Measurements from ENCODE around the gene HIC1.
A peak's percentile ranks its signal among the peaks of the same experiment; 100 is the strongest.

Gene HIC1

DNA sequence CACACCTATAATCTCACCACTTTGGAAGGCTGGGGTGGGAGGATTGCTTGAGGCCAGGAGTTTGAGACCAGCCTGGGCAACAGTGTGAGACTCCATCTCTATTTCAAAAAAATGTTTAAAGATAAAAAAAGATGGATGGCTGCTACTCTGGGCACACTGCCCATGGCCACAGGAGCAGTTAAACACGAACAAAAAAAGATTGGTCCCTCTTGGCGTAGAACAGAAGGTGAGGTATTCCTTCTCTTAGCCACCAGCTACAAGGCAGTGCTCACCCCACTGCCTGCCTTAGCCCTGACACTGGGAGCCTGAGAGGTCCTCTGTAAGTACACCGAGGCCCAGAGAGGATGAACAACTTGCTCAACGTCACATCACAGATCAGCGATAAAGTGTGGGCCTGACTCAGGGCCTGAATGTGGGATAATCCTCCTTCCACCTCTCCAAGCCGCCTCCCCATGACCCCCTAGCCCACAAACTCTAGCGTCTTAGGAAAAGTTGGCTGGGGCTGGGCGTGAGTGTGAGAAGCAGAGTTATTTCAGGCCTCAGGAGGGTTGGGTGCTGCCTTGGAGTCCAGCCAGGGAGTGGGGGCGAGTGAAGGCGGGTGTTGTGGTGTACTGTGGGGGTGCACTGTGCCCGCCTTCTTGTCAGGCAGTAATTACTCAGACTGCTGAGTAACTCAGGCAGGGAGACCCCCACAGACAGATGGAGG, 27.2 kb upstream of the HIC1 start:
- TF ChIP-seq, protein P1, sequence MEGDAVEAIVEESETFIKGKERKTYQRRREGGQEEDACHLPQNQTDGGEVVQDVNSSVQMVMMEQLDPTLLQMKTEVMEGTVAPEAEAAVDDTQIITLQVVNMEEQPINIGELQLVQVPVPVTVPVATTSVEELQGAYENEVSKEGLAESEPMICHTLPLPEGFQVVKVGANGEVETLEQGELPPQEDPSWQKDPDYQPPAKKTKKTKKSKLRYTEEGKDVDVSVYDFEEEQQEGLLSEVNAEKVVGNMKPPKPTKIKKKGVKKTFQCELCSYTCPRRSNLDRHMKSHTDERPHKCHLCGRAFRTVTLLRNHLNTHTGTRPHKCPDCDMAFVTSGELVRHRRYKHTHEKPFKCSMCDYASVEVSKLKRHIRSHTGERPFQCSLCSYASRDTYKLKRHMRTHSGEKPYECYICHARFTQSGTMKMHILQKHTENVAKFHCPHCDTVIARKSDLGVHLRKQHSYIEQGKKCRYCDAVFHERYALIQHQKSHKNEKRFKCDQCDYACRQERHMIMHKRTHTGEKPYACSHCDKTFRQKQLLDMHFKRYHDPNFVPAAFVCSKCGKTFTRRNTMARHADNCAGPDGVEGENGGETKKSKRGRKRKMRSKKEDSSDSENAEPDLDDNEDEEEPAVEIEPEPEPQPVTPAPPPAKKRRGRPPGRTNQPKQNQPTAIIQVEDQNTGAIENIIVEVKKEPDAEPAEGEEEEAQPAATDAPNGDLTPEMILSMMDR (conservative IDR thresholded peaks at IDR 0.05; ENCODE audit: low read length) = no peak
- no peak overlapping the region for H3K4me3 ChIP-seq (ENCODE audit: low read length)
- DNase-seq (ENCODE audit: low read depth) = no peak

DNA sequence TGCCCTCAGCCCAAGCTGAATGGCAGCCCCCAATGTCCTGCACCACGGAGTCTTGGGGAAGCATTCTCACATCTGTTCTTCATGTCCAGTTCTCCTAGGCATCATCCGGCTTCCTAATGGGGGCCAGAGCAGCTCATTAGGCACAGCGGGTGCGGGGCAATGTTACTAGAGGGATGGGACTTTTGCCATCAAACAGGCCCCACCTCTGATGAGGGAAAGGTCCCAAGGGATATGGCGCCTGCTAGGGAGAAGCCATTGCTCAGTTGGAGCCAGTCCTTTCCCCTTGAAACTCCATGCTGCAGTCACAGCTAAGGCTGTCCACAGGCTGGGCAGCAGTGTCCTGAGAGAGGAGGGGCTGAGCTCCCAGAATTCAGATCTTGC, 26.7 kb upstream of the HIC1 start:
- H3K4me3 ChIP-seq (ENCODE audit: low read length) = no peak overlapping the region
- TF ChIP-seq, protein P1 (conservative IDR thresholded peaks at IDR 0.05; ENCODE audit: low read length) = no peak
- DNase-seq (ENCODE audit: low read depth) = no peak

- TF ChIP-seq, protein P1 (conservative IDR thresholded peaks at IDR 0.05; ENCODE audit: low read length) = no peak
- H3K4me3 ChIP-seq (ENCODE audit: low read length) = no peak overlapping the region
- DNase-seq (ENCODE audit: low read depth) = no peak
These were observed 26.2 kb upstream of the HIC1 start for GRCh38 chr17:2028737-2029136.

- H3K4me3 ChIP-seq (ENCODE audit: low read length) = peak within 1 kb of the TSS; percentile 98
- peak; percentile 89 for DNase-seq (ENCODE audit: low read depth)
- TF ChIP-seq, protein P1 (conservative IDR thresholded peaks at IDR 0.05; ENCODE audit: low read length) = no peak
These were observed 24.8 kb upstream of the HIC1 start, which contains the start of gene DPH1 for GRCh38 chr17:2029911-2030778. Gene DPH1, plus strand, starts transcription at chr17:2030153. Its CDS starts 17 bp downstream, at chr17:2030170.

DNA sequence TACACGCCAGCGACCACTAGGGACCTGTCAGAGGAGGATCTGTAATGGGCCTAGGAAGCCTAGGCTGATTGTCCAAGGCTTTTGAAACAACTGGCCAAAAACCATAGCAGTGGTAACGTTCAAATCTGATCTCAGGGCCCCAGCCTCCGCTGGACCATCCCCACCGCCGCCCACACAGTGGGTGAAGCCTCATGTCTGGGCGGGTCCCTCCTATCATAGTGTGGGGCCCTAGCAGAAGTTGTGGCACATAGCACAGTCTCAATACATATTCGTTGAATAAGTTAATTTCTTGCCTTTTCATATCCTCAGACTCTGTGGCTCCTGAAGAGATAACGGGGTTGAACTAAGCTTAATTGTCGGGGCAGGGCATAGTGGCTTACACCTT, 24.1 kb upstream of the HIC1 start:
- TF ChIP-seq, protein P1 (conservative IDR thresholded peaks at IDR 0.05; ENCODE audit: low read length) = peak; percentile 77
- DNase-seq (ENCODE audit: low read depth) = peak; percentile 90
- peak overlapping the region; percentile 98 for H3K4me3 ChIP-seq (ENCODE audit: low read length)

DNA sequence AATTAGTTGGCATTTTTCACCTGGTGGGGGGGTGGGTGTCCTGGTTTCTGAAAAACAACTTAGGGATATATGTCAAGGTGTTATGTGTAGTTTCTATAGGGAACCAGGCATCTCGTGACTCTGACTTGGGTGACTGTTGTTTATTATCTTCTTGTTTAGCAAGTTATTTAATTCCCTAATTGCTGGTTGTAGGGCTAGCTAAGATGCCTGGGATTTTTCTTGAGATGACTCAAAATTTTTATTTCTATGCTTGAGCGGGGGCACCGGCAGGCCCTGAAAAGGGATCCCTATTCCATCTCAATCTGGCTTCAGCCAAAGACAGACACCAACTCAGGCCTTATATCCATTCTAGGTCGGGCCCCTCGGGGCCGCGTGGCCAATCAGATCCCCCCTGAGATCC, 21.8 kb upstream of the HIC1 start:
- DNase-seq (ENCODE audit: low read depth) = no peak
- H3K4me3 ChIP-seq (ENCODE audit: low read length) = no peak overlapping the region
- TF ChIP-seq, protein P1 (conservative IDR thresholded peaks at IDR 0.05; ENCODE audit: low read length) = no peak
